ENCODE measurements around the gene H2BK1.

Gene H2BK1

GRCh38 chr7:151210087-151210854, at the start of gene H2BK1:
H2BK1 (minus strand) TSS chr7:151210488; CDS start chr7:151210318, 170 bp downstream.
- no peak for DNase-seq (ENCODE audit: low read depth)

GRCh38 chr7:151257990-151258389, 47.7 kb upstream of the H2BK1 start:
- DNase-seq (ENCODE audit: low read depth) = no peak

- DNase-seq (ENCODE audit: low read depth) = no peak
Observed at GRCh38 chr7:151256410-151257045, 46.2 kb upstream of the H2BK1 start.

- DNase-seq (ENCODE audit: low read depth) = no peak
Observed at GRCh38 chr7:151255390-151255789, 45.1 kb upstream of the H2BK1 start.

DNA sequence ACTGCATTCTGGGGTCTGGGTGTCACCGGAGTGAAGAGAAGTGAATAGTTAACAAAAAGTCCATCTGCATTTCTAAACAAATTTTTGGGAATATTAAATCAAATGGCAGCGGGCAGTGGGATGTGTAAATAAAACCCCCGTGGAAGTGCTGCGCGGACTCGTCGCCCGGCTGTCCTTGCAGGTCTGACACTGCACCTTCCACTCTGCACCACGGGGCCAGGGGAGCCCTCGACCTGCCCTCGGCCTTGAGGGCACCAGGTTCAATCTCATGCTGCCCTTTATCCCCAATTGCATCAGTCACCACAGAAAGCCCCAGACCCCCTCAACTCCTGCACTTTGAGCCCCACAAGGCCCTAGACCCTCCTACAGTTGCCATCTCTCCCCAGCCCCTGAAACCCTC, 44.6 kb upstream of the H2BK1 start:
- no peak for DNase-seq (ENCODE audit: low read depth)

- no peak for DNase-seq (ENCODE audit: low read depth)
Observed at GRCh38 chr7:151254316-151254715, 44.0 kb upstream of the H2BK1 start.

- DNase-seq (ENCODE audit: low read depth) = no peak
Observed at GRCh38 chr7:151252961-151253711, 42.8 kb upstream of the H2BK1 start.

- DNase-seq (ENCODE audit: low read depth) = no peak
Observed at GRCh38 chr7:151252561-151252835, 42.2 kb upstream of the H2BK1 start.

DNA sequence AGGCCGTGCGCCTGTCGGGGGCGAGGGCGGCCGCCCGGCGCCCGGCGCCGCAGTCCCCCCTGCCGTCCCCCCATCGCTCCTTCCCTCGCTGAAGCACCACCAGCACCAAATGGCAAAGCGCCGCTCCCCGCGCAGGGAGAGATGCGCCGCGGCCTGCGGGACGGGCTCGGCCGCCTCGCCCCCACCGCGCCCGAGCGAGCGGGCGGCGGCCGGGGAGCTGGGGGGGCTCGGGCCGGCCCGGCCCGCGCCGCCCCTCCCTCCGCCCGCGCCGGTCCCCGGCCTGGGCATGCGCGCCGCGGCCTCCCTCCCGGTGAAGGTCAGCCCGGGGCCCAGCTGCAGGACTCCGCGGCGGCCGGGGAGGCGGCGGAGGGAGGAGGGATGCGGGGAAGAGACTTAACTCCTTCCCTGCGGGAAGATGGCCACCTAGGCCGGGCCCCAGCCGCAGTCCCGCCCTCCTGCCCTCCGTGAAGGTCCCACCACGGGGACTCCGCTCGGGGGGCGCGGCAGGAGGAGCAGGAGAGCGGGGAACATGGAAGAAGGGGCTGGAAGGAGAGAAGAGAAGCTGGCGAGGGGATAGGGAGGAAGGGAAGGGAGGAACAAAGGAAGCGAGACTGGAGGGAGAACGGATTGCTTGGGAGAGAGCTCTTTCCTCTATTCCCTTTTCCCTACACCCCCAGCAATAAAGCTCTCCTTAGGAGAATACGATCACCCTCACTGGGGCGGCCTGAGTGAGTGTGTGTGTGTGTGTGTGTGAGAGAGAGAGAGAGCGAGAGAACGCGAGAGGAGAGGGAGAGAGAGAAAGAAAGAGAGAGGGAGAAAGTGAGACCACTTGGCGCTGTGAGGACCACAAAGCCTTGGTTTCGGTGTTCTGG, 41.6 kb upstream of the H2BK1 start:
- DNase-seq (ENCODE audit: low read depth) = no peak

DNA sequence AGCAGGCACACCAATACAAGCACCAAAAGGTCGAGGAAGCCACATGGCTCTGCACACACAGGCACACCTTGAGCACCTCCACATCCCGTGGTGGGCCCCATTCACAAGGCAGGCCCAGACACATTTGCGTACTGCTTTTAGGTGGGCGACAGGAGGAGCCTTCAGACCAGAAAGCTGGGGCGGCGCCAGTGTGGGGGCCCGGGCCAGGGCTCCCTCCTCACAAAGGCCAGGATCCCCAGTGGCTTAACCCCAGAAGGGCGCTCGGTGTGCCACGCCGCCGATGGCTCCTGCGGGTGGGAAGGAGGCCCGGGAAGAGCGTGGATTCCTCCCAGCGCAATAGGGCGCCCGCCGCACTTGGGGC, 41.0 kb upstream of the H2BK1 start:
- DNase-seq (ENCODE audit: low read depth) = no peak

- no peak for DNase-seq (ENCODE audit: low read depth)
Observed at GRCh38 chr7:151250181-151251132, 40.2 kb upstream of the H2BK1 start.

DNA sequence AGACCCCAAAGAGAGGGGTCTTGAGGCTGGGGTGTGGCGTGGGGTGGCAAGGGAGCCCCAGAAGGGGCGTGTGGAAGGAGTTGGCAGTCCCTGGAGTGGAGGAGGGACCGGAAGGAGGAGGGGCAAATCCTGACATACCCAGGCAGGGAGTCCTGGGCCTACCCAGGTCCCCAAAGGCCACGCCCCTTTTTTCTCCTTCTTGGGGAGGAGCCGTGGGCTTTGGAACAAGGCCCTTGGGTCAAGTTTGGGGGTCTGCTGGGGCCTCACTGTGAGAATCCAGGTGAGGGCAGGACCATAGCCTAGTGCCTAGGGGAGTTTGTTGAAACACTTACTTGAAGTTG, 39.4 kb upstream of the H2BK1 start:
- no peak for DNase-seq (ENCODE audit: low read depth)

DNA sequence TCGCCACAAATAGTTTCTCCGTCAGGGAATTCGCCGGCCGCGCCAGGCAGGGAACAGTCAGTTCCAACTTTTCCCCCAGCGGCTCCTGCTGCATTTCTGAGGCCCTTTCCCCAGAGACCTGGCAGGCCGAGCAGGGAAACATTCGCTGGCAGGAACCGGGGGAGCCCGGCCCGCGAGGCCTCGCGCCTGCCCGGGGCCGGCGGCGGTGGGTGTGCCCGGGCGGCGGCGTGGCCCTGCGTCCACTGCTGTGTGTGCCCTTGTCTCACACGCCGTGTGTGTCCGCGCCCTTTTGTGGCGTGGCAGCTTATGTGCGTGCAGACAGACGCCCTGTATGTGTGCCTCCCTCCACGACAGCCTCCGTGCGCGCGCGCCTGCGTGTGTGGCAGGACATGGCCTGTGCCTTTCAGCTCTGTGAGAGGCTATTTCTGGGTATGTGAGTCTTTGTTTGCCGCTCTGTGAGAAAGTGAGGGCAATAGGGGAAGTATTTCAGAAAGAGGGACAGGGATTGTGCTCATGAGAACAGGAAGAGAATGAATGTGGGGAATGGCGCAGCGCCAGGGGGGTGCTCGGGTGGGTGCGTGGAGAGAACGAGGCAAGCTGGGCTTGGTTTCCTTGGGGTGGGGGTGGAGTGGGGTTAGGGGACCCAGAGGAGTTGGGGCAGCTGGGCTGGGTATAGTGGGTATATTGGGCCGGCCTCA, 38.9 kb upstream of the H2BK1 start:
- DNase-seq (ENCODE audit: low read depth) = no peak

DNA sequence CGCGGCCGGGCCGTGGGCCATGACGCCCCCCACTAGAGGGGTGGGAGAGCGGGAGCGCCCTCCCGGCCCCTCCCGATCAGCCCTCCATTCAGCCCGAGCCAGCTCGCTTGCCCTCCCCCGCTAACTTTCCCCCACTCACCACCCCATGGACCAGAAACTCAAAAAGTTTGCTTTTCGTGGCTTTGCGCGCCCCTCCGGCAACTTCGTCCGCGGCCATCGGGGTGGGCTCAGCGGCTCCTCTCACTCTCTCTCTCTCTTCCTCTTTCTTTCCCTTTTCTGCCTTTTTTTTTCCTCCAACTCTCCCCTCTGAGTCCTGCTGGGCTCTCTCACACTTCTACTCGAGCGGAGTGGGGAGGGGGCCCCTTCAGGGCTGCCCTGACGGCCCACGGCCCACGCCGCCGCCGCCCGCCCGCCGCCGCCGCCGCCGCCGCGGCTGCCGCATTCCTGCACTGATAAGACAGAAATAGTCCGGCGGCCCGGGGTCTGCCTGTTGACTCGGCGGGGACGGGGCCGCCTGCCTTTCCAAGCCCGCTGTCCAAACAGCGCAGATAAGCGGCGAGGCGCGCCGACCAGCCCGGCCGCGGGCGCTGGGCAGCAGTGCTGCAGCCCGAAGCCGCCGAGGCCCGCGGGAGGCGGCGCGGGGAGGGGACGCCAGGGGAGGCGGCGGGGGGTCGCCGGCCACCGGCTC, 38.2 kb upstream of the H2BK1 start, which contains the start of gene SMARCD3:
Gene SMARCD3 (minus strand): TSS at position 349 of the 688 bp plus-strand sequence. CDS start 132 bp downstream, at position 217.
- no peak for DNase-seq (ENCODE audit: low read depth)

DNA sequence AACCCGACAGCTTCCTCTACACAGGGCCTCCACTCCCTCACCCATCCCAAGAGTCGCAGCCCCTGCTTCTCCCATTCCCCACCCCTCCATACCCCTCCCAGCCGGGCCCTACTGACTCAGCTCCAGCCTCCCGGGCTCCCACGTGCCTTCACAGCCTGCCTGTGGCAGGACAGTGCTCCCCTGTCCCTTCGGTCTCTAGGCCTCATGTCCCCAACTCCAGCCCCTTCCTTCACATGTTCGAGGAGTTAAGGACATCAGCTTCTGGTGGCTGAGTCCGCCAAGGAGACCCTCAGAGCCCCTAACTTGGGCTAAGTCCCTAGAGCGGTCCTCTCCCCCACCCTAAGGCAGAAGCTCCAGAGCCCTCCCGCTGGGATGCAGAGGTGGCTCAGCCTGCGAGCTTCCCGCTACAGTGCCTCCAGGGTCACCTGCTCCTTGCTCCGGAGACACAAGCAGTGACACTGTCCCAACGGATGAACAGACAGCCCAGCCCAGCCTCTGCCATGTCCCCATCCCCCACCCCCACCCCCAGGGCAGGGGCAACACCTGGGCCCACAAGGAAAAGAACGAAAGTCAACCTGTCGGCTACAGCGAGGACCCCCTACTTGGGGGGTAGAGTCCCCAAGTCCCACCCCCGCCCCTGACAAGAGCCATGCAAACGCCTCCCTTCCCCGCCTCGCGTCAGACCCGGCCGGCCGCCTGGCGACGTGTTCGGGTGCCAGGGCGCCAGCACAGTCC, 37.5 kb upstream of the H2BK1 start:
- no peak for DNase-seq (ENCODE audit: low read depth)

DNA sequence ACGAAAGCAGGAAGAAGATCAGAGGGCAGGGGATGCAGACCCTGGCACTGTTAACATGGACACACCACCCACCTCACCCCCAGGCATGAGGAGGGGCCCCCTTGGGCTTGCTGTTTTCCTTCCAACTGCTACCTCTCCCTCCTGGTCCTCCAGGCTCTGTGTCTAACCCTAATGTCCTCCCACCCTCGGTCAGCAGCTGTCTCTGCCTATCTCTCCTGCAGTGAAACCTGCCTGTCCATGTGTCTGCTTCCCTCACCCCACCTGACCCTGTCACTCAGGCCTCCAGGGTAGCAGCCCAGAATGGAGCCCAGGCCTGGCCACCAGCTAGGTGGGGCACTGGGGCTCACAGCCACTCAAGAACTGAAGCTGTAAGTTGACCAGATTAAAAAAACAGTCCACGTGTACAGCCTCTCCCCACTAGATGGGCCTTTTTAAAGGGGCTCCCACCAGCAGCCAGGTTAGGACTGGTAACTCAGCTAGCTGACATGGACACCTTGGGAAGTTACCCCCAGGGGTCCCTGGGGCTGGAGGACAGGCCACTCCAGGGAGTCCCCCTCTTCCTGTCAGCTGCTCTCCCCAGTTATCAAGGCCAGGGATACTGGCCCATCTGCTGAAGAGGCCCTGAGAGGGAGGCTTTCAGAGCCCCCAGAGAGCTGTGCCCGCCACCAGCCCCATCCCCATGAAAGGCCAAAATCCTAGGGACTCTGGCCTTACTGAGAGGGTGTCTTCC, 36.7 kb upstream of the H2BK1 start:
- no peak for DNase-seq (ENCODE audit: low read depth)

DNA sequence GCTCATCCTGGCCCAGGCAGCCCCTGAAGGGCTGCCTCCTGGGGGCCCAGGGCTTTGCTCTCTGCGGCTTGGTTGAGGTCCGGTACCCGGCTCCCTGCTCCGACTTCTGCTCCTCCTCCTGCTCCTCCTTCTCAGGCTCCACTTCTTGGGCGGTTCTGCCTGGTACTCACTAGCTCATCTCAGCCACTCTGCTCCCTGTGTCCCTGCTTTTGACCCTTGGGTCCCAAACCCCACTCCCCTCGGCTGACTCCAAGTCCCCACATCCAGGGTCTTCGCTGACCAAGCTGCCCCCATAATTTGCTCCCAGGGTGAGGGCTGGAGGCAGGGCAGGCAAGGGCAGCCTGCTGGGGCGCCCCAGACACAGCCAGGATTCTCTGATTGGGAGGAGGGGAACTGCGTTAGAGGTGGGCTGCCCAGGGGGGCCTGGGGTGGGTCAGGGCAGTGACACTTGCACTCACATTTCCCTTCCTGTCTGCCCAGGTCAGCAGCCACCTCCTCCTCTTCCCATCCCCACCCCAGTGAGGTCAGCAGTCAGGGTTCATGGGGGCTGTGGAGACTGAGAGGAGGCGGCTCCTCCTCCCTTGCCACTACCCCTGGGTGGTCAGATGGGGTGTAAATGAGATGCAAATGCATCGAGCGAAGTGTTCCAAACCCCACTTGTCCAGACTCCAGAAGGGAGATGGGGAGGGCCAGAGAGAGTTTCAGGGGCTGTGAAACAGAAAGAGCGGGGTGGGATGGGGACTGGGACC, 36.0 kb upstream of the H2BK1 start:
- DNase-seq (ENCODE audit: low read depth) = no peak

Data from stimulated activated CD8-positive, alpha-beta memory T cell treated with anti-CD3 and anti-CD28 coated beads, Interleukin-15, amount 100 ng/mL, for 24 hours (primary cell).